A549 (cell line): ENCODE data around the gene CENPU. TPM values are rescaled to one million over a fixed set of nuclear protein-coding genes. Genes with fewer than 3 reads are reported as not detected.

Experiments
- ATAC-seq, 2 experiments: fragments of 200-7000 bp in 1 of 2; fragments of >200 bp in 1 of 2; cut with Nextera tagmentation in 1 of 2; cut with Tn5 transposase in 1 of 2; 3 replicates each; pipeline versions ENCODE4 v1.8.0 to v1.9.1; 2018 to 2020; ENCODE audit warnings: mild to moderate bottlenecking in 1 of 2, moderate library complexity in 1 of 2
- CTCF ChIA-PET: fragments of 300-600 bp; sonication (Branson Sonifier 250); formaldehyde crosslinking; extraction: SDS; loops from one replicate; lab custom pipeline; 2021; ENCODE audit warnings: antibody characterized with exemption, inconsistent platforms; lab: Yijun Ruan, JAX
- POLR2A ChIA-PET: fragments of 350-600 bp; formaldehyde crosslinking; extraction: SDS; loops from one replicate; lab custom pipeline; 2021; ENCODE audit warnings: antibody characterized with exemption, inconsistent platforms; lab: Yijun Ruan, JAX
- DNase-seq, 2 experiments: peaks; one replicate each; pipeline versions ENCODE4 v3.0.0 to v3.0.0-alpha.2; 2011 to 2016; ENCODE audit warnings: low read depth in 1 of 2, low spot score in 1 of 2
- FAIRE-seq: peaks from 2 replicates; lab custom pipeline; 2011; peaks lifted over from hg19 to GRCh38; lab: Jason Lieb, UNC
- H3K27ac ChIP-seq, 2 experiments: fragments of >200 bp; sonication (Bioruptor Twin); formaldehyde crosslinking; 3 replicates each; pipeline ENCODE4 v1.5.1; 2016 to 2017
- H3K4me1 ChIP-seq: fragments of >200 bp; sonication (Bioruptor Twin); formaldehyde crosslinking; 3 replicates; pipeline ENCODE4 v1.6.1; 2016
- H3K4me2 ChIP-seq: fragments of >200 bp; sonication (Bioruptor Twin); formaldehyde crosslinking; 3 replicates; pipeline ENCODE4 v1.6.1; 2016
- H3K4me3 ChIP-seq: fragments of >200 bp; sonication (Bioruptor Twin); formaldehyde crosslinking; 3 replicates; pipeline ENCODE4 v1.5.1; 2016
- H3K9me3 ChIP-seq: fragments of >200 bp; sonication (Bioruptor Twin); formaldehyde crosslinking; 3 replicates; pipeline ENCODE4 v1.6.1; 2016
- CEBPB ChIP-seq, 2 experiments: fragments of >200 bp in 1 of 2; sonication (Bioruptor Twin) in 1 of 2; formaldehyde crosslinking in 1 of 2; IDR thresholded peaks; 2 replicates each; pipeline ENCODE4 v1.6.1; 2012 to 2016
- EHF ChIP-seq: fragments of 250-450 bp; sonication (Bioruptor Pico); IDR thresholded peaks from 2 replicates; pipeline ENCODE4 v1.5.0; 2020; ENCODE audit warnings: mild to moderate bottlenecking
- EHMT2 ChIP-seq: fragments of 200-600 bp; sonication (generic); IDR thresholded peaks from 2 replicates; pipeline ENCODE4 v1.6.1; 2016; ENCODE audit warnings: antibody characterized with exemption, low read depth, mild to moderate bottlenecking, moderate library complexity
- FOSL2 ChIP-seq, 2 experiments: fragments of 450-650 bp in 1 of 2; fragments of >200 bp in 1 of 2; sonication (Bioruptor Twin) in 1 of 2; formaldehyde crosslinking; IDR thresholded peaks; 2 replicates each; pipeline versions ENCODE4 v1.5.0 to v1.6.1; 2016 to 2020; ENCODE audit warnings: mild to moderate bottlenecking in 1 of 2, moderate library complexity in 1 of 2
- FOXS1 ChIP-seq: fragments of 250-450 bp; sonication (Bioruptor Pico); IDR thresholded peaks from 2 replicates; pipeline ENCODE4 v1.5.0; 2020; ENCODE audit warnings: mild to moderate bottlenecking, moderate library complexity
- HES2 ChIP-seq: fragments of >200 bp; sonication (Bioruptor Twin); formaldehyde crosslinking; IDR thresholded peaks from 2 replicates; pipeline ENCODE4 v1.6.1; 2016
- HEYL ChIP-seq: fragments of 250-450 bp; sonication (Bioruptor Pico); IDR thresholded peaks from 2 replicates; pipeline ENCODE4 v1.8.0; 2021; ENCODE audit warnings: mild to moderate bottlenecking, moderate library complexity
- HMGXB4 ChIP-seq: fragments of 250-450 bp; sonication (Bioruptor Pico); IDR thresholded peaks from 2 replicates; pipeline ENCODE4 v1.5.0; 2021; ENCODE audit warnings: mild to moderate bottlenecking, moderate library complexity, borderline replicate concordance
- NFE2L2 ChIP-seq: fragments of 150-350 bp; conservative IDR thresholded peaks from 2 replicates; pipeline ENCODE4 v1.6.1; 2014; ENCODE audit warnings: low read length
- NR3C1 ChIP-seq: fragments of >200 bp; sonication (Bioruptor Twin); formaldehyde crosslinking; IDR thresholded peaks from 3 replicates; pipeline ENCODE4 v1.6.1; 2017
- PBX3 ChIP-seq: IDR thresholded peaks from 2 replicates; pipeline ENCODE4 v1.6.1; 2012
- POLR2A ChIP-seq: IDR thresholded peaks from 2 replicates; pipeline ENCODE4 v1.6.1; 2012; ENCODE audit warnings: mild to moderate bottlenecking, low read length
- RARB ChIP-seq: fragments of 250-450 bp; sonication (Bioruptor Pico); IDR thresholded peaks from 2 replicates; pipeline ENCODE4 v1.8.0; 2021; ENCODE audit warnings: mild to moderate bottlenecking, moderate library complexity
- RCOR1 ChIP-seq: fragments of 150-350 bp; IDR thresholded peaks from 2 replicates; pipeline ENCODE4 v1.6.1; 2014; ENCODE audit warnings: antibody characterized with exemption, low read length, low read depth
- REST ChIP-seq: fragments of 200-600 bp; sonication (generic); IDR thresholded peaks from 2 replicates; pipeline ENCODE4 v1.6.1; 2016; ENCODE audit warnings: antibody characterized with exemption, mild to moderate bottlenecking, moderate library complexity
- USF2 ChIP-seq: fragments of 450-650 bp; IDR thresholded peaks from 2 replicates; pipeline ENCODE4 v1.6.1; 2014; ENCODE audit warnings: antibody characterized with exemption
- ZC3H11A ChIP-seq: fragments of 450-650 bp; IDR thresholded peaks from 2 replicates; pipeline ENCODE4 v1.6.1; 2014; ENCODE audit warnings: antibody characterized with exemption, mild to moderate bottlenecking
- ZNF302 ChIP-seq: fragments of 250-450 bp; sonication (Bioruptor Pico); IDR thresholded peaks from 2 replicates; pipeline ENCODE4 v1.9.0; 2021; ENCODE audit warnings: inconsistent platforms, mild to moderate bottlenecking, moderate library complexity
- WGBS: methylation state at CpG from one replicate; pipeline ENCODE4 v1.1.6; 2017; ENCODE audit errors: missing lambda C conversion rate; 5-methylcytosine and 5-hydroxymethylcytosine counted together
- polyA plus RNA-seq, 4 experiments: library from polyadenylated mRNA; depleted of rRNA in 3 of 4; stranded (reverse); fragments of >200 nt; fragmentation: RNase III in 1 of 4; extraction: RNeasy Plus Mini Kit Qiagen cat#74134 plus additional on column Dnase treatment in 1 of 4; gene quantifications; 2 replicates in 3 of 4; 3 replicates in 1 of 4; pipeline ENCODE4 v1.2.3, GENCODE V29; 2011 to 2017

CENPU gene
- polyA plus RNA-seq, 2 of the 4 experiments (the other 2 are of a cell fraction) = 22.9 to 28.4 TPM

GRCh38 chr4:184771416-184771815, 37.5 kb upstream of the CENPU start:
- TF ChIP-seq NFE2L2 (no peak), RCOR1 (no peak), RARB (CRISPR knock-in tag) (no peak), HEYL (CRISPR knock-in tag) (no peak), PBX3 (no peak), ZNF302 (CRISPR knock-in tag) (no peak), FOXS1 (CRISPR knock-in tag) (no peak)
- no peaks in the 10 kb centered on the region for H3K9me3 ChIP-seq
- 92% methylated on average over 1 of the region's 1 CpG for WGBS
- no peak overlapping the region for H3K4me2 ChIP-seq
- ChIA-PET CTCF (no interaction called here), POLR2A (no interaction called here)
- no peak overlapping the region for H3K4me3 ChIP-seq
- FAIRE-seq = no peak
- no peak for DNase-seq
- no peaks in the 10 kb centered on the region for H3K4me1 ChIP-seq
- ATAC-seq = no peak
- no peak overlapping the region for H3K27ac ChIP-seq

GRCh38 chr4:184769141-184769765, 35.4 kb upstream of the CENPU start:
- ATAC-seq (no peak), DNase-seq (no peak), FAIRE-seq (no peak)
- Histone ChIP-seq H3K9me3 (no peaks in the 10 kb centered on the region), H3K4me3 (no peak overlapping the region), H3K4me2 (no peak overlapping the region), H3K4me1 (no peaks in the 10 kb centered on the region), H3K27ac (no peak overlapping the region)
- no peak for TF ChIP-seq EHMT2
- no peak for TF ChIP-seq POLR2A
- no peak for TF ChIP-seq NR3C1
- TF ChIP-seq REST = no peak
- TF ChIP-seq CEBPB (IDR thresholded peaks at IDR 0.05) = no peak
- TF ChIP-seq HES2 = no peak
- TF ChIP-seq HMGXB4 (CRISPR knock-in tag) = no peak
- TF ChIP-seq EHF = no peak
- no peak for TF ChIP-seq USF2
- no peak for TF ChIP-seq FOSL2 (IDR thresholded peaks at IDR 0.05)
- no peak for TF ChIP-seq FOSL2 (CRISPR knock-in tag; IDR thresholded peaks at IDR 0.05)
- TF ChIP-seq FOXS1 (CRISPR knock-in tag) = no peak
- no peak for TF ChIP-seq ZC3H11A
- WGBS = 84% methylated on average over 7 of the region's 7 CpGs
- CTCF ChIA-PET = no interaction called here
- POLR2A ChIA-PET = no interaction called here
